ENCODE data around the gene PTPRK.

Gene PTPRK

GRCh38 chr6:128557081-128557480 is 36.7 kb upstream of the PTPRK start:
- no peaks in the 10 kb centered on the region for H3K36me3 ChIP-seq (replicated peaks)
- no peaks in the 10 kb centered on the region for H3K27me3 ChIP-seq (replicated peaks)
- H3K4me3 ChIP-seq (ENCODE audit: low read depth, low read length) = no peak overlapping the region
- no peak for TF ChIP-seq CTCF (IDR thresholded peaks at IDR 0.05; ENCODE audit: low read depth, low read length, missing control alignments)
- no peak for DNase-seq
- in situ Hi-C loops (cut with HindIII; ENCODE audit: low pct_ligation_motif_present, low sequenced_read_pairs) = no loop called here
- no peak overlapping the region for H3K27ac ChIP-seq

GRCh38 chr6:128554302-128554701 is 33.9 kb upstream of the PTPRK start:
- no peak for DNase-seq
- H3K27ac ChIP-seq = no peak overlapping the region
- no peaks in the 10 kb centered on the region for H3K27me3 ChIP-seq (replicated peaks)
- in situ Hi-C loops (cut with HindIII; ENCODE audit: low pct_ligation_motif_present, low sequenced_read_pairs) = no loop called here
- H3K36me3 ChIP-seq (replicated peaks) = no peaks in the 10 kb centered on the region
- no peak overlapping the region for H3K4me3 ChIP-seq (ENCODE audit: low read depth, low read length)
- TF ChIP-seq CTCF (IDR thresholded peaks at IDR 0.05; ENCODE audit: low read depth, low read length, missing control alignments) = peak; percentile 52

- Histone ChIP-seq H3K27ac (no peak overlapping the region), H3K36me3 (replicated peaks) (no peaks in the 10 kb centered on the region), H3K4me3 (ENCODE audit: low read depth, low read length) (no peak overlapping the region), H3K27me3 (replicated peaks) (no peaks in the 10 kb centered on the region)
- in situ Hi-C loops (cut with HindIII; ENCODE audit: low pct_ligation_motif_present, low sequenced_read_pairs) = no loop called here
- TF ChIP-seq CTCF (IDR thresholded peaks at IDR 0.05; ENCODE audit: low read depth, low read length, missing control alignments) = no peak
- no peak for DNase-seq
Measured at GRCh38 chr6:128541261-128541660, 20.9 kb upstream of the PTPRK start.

- no peak for TF ChIP-seq CTCF (IDR thresholded peaks at IDR 0.05; ENCODE audit: low read depth, low read length, missing control alignments)
- Histone ChIP-seq H3K36me3 (replicated peaks) (no peaks in the 10 kb centered on the region), H3K27me3 (replicated peaks) (no peaks in the 10 kb centered on the region), H3K4me3 (ENCODE audit: low read depth, low read length) (no peak overlapping the region), H3K27ac (no peak overlapping the region)
- in situ Hi-C loops (cut with HindIII; ENCODE audit: low pct_ligation_motif_present, low sequenced_read_pairs) = no loop called here
- no peak for DNase-seq
Measured at GRCh38 chr6:128538763-128539162, 18.4 kb upstream of the PTPRK start.

- H3K36me3 ChIP-seq (replicated peaks) = no peaks in the 10 kb centered on the region
- no peak overlapping the region for H3K4me3 ChIP-seq (ENCODE audit: low read depth, low read length)
- TF ChIP-seq CTCF (IDR thresholded peaks at IDR 0.05; ENCODE audit: low read depth, low read length, missing control alignments) = no peak
- in situ Hi-C loops (cut with HindIII; ENCODE audit: low pct_ligation_motif_present, low sequenced_read_pairs) = no loop called here
- H3K27me3 ChIP-seq (replicated peaks) = no peaks in the 10 kb centered on the region
- no peak for DNase-seq
- H3K27ac ChIP-seq = no peak overlapping the region
Measured at GRCh38 chr6:128532827-128533226, 12.4 kb upstream of the PTPRK start.

GRCh38 chr6:128532136-128532535 is 11.7 kb upstream of the PTPRK start:
- no peak overlapping the region for H3K4me3 ChIP-seq (ENCODE audit: low read depth, low read length)
- TF ChIP-seq CTCF (IDR thresholded peaks at IDR 0.05; ENCODE audit: low read depth, low read length, missing control alignments) = no peak
- H3K27ac ChIP-seq = no peak overlapping the region
- no peaks in the 10 kb centered on the region for H3K27me3 ChIP-seq (replicated peaks)
- in situ Hi-C loops (cut with HindIII; ENCODE audit: low pct_ligation_motif_present, low sequenced_read_pairs) = no loop called here
- no peak for DNase-seq
- no peaks in the 10 kb centered on the region for H3K36me3 ChIP-seq (replicated peaks)
